NCI-H446 treated with DMSO at 0.1 percent for 48 hours (cell line): ENCODE results near the gene THEM5.

Experiments used
- DNase-seq: peaks from one replicate; lab custom pipeline; 2025; lab: John Stamatoyannopoulos, UW

The THEM5 gene

GRCh38 chr1:151839457-151840403 is 13.8 kb downstream of the THEM5 start, which contains the start of gene C2CD4D:
C2CD4D (minus strand) TSS chr1:151839820; CDS start chr1:151838989, 831 bp downstream.
- no peak for DNase-seq

- no peak for DNase-seq
Observed at GRCh38 chr1:151839082-151839412, 14.5 kb downstream of the THEM5 start.

GRCh38 chr1:151838222-151839081 is 15.1 kb downstream of the THEM5 start:
- DNase-seq: no peak

GRCh38 chr1:151837884-151838221 is 15.7 kb downstream of the THEM5 start:
- DNase-seq: no peak

- no peak for DNase-seq
Observed at GRCh38 chr1:151837197-151837596, 16.3 kb downstream of the THEM5 start.

- DNase-seq: no peak
Observed at GRCh38 chr1:151835596-151835995, 17.9 kb downstream of the THEM5 start.

GRCh38 chr1:151834239-151834638 is 19.3 kb downstream of the THEM5 start:
- no peak for DNase-seq

- no peak for DNase-seq
Observed at GRCh38 chr1:151833172-151833900, 20.2 kb downstream of the THEM5 start.

- peak; percentile 64 for DNase-seq
Observed at GRCh38 chr1:151832318-151832980, 21.1 kb downstream of the THEM5 start.

- no peak for DNase-seq
Observed at GRCh38 chr1:151831605-151832004, 21.9 kb downstream of the THEM5 start, which contains the start of gene RORC. RORC (minus strand) TSS chr1:151831802; CDS start chr1:151831764, 38 bp downstream.

- no peak for DNase-seq
Observed at GRCh38 chr1:151831256-151831591, 22.3 kb downstream of the THEM5 start.

GRCh38 chr1:151830055-151830454 is 23.5 kb downstream of the THEM5 start:
- DNase-seq: no peak

- DNase-seq: no peak
Observed at GRCh38 chr1:151829352-151830046, 24.0 kb downstream of the THEM5 start.

GRCh38 chr1:151828921-151829320 is 24.6 kb downstream of the THEM5 start:
- no peak for DNase-seq

- no peak for DNase-seq
Observed at GRCh38 chr1:151827853-151828252, 25.7 kb downstream of the THEM5 start.

GRCh38 chr1:151825751-151826660 is 27.5 kb downstream of the THEM5 start:
- no peak for DNase-seq

GRCh38 chr1:151825204-151825603 is 28.3 kb downstream of the THEM5 start:
- no peak for DNase-seq

- DNase-seq: no peak
Observed at GRCh38 chr1:151823175-151823574, 30.3 kb downstream of the THEM5 start.

GRCh38 chr1:151822404-151822803 is 31.1 kb downstream of the THEM5 start:
- no peak for DNase-seq

- DNase-seq: no peak
Observed at GRCh38 chr1:151820940-151821339, 32.6 kb downstream of the THEM5 start.
